Endometrial microvascular endothelial cells (primary cell): ENCODE results near the gene SLC13A3. TPM values are rescaled to one million over a fixed set of nuclear protein-coding genes. Genes with fewer than 3 reads are reported as not detected.

ENCODE experiments used
- in situ Hi-C: cut with HindIII; loops from 2 replicates; pipeline ENCODE4 v1.10.0; 2017; ENCODE audit warnings: low sequenced_read_pairs, low pct_unique_long_range_greater_than_20kb; ENCODE audit errors: inconsistent ontology term
- total RNA-seq: library from RNA; depleted of rRNA; stranded (reverse); fragments of >200 nt; gene quantifications from one replicate; pipeline ENCODE4 v1.2.3, GENCODE V29; 2015; ENCODE audit errors: inconsistent ontology term

The SLC13A3 gene
- total RNA-seq, 1 donor from 2014 or later = not detected

GRCh38 chr20:46661659-46662058 is 10.4 kb upstream of the SLC13A3 start:
- in situ Hi-C loops = no loop called here

DNA sequence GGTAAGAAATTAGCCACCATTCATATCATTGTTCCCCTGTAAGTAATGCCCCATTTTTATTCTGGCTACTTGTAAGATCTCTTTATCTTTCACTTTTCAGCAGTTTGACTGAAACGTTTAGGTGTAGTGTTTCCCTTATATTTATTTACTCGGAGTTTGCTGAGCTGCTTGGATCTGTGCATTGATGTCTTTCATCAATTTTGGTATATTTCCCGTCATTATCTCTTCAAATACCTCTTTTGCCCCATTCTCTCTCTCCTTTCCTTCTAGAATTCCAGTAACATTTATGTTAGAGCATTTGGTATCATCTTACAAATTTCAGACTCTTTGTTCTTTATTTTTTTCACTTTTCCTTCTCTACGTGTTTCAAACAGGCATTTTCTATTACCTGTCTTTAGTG is 9.2 kb upstream of the SLC13A3 start:
- in situ Hi-C loops = no loop called here

DNA sequence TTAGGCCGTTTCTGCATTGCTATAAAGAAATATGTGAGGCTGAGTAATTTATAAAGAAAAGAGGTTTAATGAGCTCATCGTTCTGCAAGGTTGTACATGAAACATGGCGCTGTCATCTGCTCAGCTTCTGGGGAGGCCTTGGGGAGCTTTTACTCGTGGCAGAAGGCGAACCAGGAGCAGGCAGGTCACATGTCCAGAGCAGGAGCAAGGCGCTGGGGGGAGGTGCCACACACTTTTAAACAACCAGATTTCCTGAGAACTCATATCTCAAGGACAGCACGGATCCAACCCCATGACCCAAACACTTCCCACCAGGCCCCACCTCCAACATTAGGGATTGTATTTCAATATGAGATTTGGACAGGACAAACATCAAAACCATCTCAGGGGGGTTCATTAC is 6.4 kb upstream of the SLC13A3 start:
- in situ Hi-C loops = no loop called here

- in situ Hi-C loops = no loop called here
Observed at GRCh38 chr20:46657137-46657536, 5.9 kb upstream of the SLC13A3 start.

GRCh38 chr20:46652699-46653098 is 1.4 kb upstream of the SLC13A3 start:
- in situ Hi-C loops = no loop called here

DNA sequence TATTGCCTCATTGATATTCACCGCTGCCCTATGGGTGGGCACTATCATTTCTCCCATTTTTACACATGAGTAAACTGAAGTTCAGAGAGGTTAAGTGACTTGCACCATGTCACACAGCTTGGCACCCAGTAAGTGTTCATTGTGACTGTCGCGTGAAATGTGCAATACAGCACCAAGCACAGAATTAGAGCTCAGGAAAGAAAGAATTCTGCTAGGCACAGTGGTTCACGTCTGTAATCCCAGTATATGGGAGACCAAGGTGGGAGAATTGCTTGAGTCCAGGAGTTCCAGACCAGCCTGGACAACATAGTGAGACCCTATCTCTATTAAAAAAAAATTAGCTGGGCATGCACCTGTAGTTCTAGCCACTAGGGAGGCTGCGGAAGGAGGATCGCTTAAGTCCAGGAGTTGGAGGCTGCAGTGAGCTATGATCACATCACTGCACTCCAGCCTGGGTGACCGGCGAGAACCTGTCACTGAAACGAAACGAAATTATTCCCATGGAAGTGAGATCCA is 626 bp downstream of the SLC13A3 start:
- in situ Hi-C loops = no loop called here

DNA sequence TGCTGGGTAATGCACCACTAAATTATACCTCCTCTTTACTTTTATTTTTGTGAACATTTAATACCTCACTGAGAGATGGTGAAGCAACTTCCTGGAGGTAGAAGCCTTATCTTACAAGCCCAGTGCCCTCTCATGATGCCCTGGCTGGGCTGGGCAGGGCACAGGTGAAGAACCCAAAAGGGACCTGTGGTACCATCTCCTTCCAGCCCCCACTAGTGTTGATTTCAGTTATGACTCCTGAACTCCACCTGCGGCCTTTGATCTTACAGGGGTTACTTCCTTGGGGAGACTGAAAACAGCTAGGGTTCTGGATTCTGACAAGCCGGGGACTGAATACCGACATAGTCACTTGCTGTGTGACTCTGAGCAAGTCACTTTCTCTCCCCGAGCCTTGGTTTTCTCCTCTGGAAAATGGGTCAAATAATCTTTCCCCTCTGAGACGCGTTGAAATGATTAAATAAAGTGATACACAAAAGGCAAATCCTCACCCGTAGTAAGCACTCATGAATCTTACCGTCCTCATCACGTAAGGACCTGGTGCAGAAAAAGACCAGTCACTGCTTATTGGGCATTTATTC is 1.2 kb downstream of the SLC13A3 start:
- in situ Hi-C loops = no loop called here

DNA sequence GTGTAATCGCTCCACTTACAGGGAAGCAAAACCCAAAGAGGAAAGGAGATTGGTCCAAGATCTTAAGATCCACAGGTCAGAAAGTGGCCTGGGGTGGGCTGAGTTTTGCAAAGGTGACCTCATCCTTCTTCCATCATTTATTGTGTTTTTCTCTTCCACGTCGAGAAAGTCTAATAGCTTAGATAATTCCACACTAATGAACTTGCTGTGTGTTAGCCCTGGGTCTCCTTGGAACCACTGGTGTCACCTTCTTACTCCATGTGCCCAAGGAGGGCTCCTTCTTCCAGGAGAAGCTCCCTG is 1.7 kb downstream of the SLC13A3 start:
- in situ Hi-C loops = no loop called here

DNA sequence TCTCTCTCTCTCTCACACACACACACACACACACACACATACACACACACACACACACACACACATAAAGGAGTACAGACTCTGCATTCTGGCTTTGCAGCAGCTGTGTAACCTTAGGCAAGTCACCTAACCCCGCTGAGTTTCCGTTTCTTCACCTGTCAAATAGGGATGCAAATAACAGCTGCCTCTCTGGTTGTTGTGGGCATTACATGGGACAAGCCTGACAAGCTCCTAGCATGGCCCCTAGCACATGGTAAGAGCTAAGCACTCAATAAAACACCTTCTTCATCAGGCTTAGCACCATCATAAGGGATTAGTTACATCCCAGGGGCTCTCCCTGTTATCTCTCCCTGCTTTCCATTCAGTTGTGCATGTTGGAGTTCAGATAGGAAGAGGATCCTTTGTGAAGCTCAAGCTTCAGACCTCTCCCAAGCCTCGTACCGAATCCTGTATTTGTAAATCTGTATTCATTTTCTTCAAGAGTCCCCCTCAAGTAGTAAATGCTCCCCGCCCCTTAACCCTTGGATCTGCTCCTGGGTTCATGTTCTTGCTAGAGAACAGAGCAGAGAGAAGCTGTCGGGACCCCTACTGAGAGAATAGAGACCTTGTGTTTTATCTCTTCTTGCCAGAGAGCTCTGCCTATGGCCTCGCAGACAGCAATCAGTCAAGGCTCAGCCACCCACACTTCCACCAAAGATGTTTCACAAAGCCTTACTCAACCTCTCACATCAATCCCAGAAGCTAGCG is 2.2 kb downstream of the SLC13A3 start:
- in situ Hi-C loops = no loop called here

- in situ Hi-C loops = no loop called here
Observed at GRCh38 chr20:46647469-46647868, 3.8 kb downstream of the SLC13A3 start.

- in situ Hi-C loops = no loop called here
Observed at GRCh38 chr20:46646659-46647380, 4.4 kb downstream of the SLC13A3 start.

DNA sequence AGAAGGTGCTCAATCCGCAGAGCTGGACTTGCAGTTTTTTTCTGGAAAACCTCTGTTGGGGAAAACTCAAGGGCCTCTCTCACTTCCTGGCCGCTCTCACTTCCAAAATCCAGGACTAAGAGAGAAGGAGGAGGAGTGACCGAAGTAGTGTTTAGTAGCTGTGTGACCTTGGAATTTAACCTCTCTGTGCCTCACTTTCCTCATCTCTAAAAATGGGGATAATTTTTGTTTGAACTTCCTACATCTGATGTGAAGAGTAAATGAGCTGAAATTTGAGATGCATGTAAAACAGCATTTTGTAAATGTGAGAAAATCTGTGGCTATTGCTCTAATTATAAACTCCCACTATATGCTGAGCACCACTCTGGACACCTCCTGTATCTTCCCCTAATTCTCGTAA is 5.1 kb downstream of the SLC13A3 start:
- in situ Hi-C loops = no loop called here

DNA sequence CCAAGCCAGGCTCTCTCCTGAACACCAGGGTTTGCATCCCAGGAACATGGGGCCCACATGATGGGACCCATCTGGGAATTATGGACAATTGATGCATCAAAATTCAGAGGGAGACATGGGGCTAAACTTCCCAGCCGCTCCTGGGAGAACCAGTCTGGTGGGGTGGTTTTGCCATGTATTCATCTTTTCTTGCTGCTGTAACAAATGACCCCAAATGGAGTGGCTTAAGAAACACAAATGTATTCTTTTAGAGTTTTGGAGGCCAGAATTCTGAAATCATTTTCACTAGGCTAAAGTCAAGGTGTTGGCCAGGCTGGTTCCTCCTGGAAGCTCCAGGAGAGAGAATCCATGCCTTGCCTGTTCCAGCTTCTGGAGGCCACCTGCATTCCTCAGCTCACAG is 6.5 kb downstream of the SLC13A3 start:
- in situ Hi-C loops = no loop called here

DNA sequence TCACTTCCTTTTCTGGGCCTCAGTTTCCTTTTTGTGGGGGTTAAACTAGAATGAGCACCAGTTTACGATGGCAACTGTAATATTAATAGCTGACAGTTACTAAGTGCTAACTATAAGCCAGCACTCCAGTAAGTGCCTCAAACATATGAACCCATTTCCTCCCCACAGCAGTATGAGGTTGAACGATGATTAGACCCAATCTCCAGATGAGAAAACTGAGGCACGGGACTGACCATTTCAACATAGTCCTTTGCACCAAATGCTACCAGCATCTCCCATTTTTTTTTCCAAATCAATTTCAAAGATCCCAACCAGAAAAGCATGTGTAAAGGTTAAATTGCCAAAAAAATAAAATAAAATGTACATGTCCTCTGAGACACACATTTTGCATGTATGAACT is 7.1 kb downstream of the SLC13A3 start:
- in situ Hi-C loops = no loop called here

DNA sequence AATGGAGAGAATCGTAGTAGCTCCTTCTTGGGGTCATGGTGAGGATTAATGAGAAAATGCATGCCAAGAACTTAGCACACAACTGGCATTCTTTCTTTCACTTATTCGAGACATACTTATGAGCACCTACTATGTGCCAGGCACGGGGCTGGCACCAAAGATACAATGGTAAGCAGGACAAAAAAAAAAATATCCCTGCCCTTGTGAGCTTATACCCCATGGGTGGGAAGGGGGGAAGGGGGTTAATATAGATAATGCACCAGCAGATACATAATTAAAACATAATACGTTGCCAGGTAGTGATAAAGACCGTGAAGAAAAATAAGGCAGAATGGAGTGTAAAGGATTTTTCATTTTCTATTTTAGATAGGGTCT is 8.3 kb downstream of the SLC13A3 start:
- in situ Hi-C loops = no loop called here

- in situ Hi-C loops = no loop called here
Observed at GRCh38 chr20:46642265-46642968, 8.8 kb downstream of the SLC13A3 start.

DNA sequence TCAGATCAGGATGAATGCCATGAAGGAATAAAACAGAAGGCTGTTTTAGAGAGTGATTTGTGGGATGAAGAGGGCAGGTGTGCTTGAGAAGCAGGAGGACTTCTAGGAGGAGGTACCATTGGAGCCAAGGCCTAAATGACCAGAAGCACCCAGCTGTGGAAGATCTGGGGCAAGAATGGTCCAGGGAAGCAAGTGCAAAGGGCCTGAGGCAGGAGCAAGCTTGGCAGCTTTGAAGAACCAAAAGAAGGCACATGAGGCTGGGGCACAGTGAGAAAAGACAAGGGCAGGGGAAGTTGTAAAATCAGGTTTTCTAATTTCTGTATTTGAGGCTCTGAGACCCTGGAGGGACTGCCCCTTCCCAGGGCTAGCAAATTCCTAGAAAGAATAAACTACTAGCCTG is 9.8 kb downstream of the SLC13A3 start:
- in situ Hi-C loops = no loop called here

DNA sequence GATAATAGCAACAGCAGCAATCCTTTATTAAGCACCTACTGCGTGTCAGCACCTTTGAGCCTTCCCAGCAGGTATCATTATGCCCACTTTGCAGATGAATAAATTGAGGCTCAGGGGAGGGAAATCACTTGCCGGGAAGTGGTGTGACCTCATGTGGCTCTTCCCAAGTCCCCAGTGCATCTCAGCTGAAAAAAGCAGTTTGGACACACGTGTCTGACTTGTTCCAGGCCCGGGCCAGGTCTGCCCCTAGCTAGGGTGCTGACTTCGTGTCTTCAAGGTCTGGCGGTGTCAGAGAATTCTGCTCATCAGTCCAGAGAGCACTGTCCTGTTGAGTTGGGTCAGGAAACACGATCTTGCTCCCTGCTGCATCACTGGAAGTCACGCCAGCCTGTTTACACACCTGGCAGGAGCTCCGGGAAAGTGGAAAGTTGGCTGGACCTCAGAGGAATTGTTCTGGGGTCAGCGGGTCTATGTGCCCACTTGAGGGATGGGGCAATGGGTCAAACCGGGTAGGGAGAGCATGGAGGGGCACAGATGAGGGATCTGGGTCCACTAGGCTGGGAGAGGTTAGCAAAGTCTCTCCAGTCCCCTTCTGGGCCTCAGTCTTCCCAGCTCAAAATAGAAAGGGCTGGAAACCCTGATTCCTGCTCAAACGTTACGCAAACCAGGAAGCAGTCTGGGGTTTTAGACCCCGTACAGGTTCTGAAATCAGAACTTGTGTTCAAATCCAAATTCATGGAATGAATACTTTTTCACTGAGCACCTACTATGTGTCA is 10.5 kb downstream of the SLC13A3 start:
- in situ Hi-C loops = no loop called here

DNA sequence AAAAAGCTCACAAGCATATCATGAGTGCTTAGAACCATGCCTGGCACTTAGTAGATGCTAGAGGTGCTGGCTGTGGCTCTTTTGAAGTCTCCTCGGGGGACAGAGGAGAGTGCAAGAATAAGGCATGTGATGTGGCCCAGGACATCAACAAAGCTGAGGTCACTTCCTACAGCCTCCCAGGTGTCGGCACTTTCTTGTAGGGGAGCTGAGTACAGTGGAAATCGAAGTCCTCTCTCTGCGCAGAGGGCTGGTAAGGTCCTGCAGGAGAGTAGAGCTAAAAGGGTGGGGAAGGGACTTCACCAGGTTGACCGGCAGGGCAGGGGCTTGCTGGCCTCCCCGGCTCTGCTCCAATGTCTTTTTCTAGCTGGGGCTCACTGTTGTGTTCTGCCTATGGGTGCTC is 11.2 kb downstream of the SLC13A3 start:
- in situ Hi-C loops = no loop called here
